ENCODE measurements around the gene LITAFD.
A peak's percentile ranks its signal among the peaks of the same experiment; 100 is the strongest.

LITAFD gene

GRCh38 chr16:8890549-8890921, 8.4 kb downstream of the LITAFD start:
- DNase-seq (ENCODE audit: insufficient read length, low spot score) = no peak
- FAIRE-seq = no peak

GRCh38 chr16:8892101-8892575, 10.0 kb downstream of the LITAFD start:
- DNase-seq (ENCODE audit: insufficient read length, low spot score) (no peak), FAIRE-seq (no peak)

- FAIRE-seq (no peak), DNase-seq (ENCODE audit: insufficient read length, low spot score) (no peak)
These were observed 11.3 kb downstream of the LITAFD start for GRCh38 chr16:8893426-8893825.

DNA sequence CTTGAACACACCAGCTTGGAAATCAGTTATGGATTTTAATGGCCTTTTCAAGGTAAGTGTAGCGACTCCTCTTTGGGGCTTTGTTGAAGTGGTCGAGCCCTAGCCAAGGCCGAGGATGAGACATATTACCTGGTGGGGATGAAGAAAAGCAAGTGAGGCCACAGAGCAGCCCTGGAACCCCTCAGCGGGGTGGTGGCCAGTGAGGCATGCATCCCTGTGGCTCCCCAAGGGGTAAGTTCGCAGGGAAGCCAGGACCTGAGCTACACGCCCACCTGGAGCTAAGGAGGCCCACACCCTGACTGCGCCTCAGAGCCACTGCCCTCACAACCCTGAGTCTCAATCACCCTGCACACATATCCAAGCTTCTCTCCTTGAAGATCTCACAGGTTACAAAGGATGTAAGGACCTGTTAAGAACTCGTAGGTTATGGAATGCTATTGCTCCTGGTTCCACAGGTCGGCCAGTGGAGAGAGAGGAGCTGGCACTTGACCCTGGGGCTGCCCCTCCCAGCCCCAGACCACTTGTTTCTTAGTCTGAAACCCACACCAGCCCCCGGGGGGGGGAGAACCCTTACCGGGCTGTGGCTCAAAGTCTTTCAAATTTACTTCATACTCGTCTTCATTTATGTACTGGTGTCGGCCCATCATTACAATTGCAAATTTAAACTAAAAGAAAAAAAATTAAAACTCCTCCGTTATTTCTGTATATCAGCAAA, 12.0 kb downstream of the LITAFD start:
- DNase-seq (ENCODE audit: insufficient read length, low spot score) (no peak), FAIRE-seq (no peak)

GRCh38 chr16:8894736-8895334, 12.7 kb downstream of the LITAFD start:
- DNase-seq (ENCODE audit: insufficient read length, low spot score) (no peak), FAIRE-seq (no peak)

GRCh38 chr16:8898660-8899318, 16.6 kb downstream of the LITAFD start:
- no peak for FAIRE-seq
- no peak for DNase-seq (ENCODE audit: insufficient read length, low spot score)

- FAIRE-seq (no peak), DNase-seq (ENCODE audit: insufficient read length, low spot score) (no peak)
These were observed 17.7 kb downstream of the LITAFD start for GRCh38 chr16:8899709-8900317.

GRCh38 chr16:8900343-8900742, 18.2 kb downstream of the LITAFD start:
- FAIRE-seq = no peak

DNA sequence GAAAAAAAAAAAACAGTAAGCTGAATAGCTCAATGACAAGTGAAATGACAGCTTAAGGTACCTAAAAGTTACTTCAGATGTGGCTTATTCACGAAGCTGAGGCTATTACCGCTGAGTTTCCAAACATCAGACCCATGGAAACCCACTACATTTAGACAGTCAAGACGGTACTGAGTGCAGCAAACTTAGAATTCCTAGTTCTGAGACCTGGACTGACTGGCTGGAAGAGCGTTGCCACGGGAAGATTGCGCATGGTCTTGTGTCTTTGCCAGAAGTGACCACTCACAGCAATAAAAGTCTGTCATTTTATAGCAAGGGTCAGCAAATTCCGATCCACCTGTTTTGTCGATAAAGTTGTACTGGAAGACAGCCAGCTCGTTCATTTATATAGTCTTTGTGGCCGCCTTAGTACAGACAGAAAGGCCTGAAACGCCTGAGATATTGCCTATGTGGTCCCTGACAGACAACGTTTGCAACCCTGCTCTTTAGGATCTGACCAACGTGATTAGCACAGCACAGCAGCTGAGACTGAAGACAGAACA, 19.2 kb downstream of the LITAFD start:
- DNase-seq (ENCODE audit: insufficient read length, low spot score) (no peak), FAIRE-seq (no peak)

More at GRCh38 chr16:8900343-8900742, 18.2 kb downstream of the LITAFD start:
- DNase-seq (ENCODE audit: insufficient read length, low spot score) = no peak

DNA sequence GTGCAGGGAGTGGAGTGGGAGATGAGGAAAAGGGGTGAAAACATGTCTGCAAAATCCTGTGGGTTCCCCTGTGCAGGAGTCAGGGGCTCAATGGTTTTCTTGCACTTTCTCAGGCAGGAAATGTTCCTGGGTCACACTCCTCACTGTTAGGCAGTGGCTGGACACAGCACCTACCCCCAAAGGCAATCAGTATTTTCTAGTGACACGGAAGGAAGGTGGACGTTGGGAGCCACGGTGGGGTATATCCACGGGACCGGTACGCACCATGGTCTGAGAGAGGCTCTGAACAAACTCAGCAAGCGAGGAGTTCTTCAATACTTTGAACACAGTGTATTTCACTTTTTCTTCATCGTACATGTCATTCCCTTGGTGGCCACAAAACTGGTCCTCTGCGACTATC, 20.9 kb downstream of the LITAFD start:
- no peak for DNase-seq (ENCODE audit: insufficient read length, low spot score)

DNA sequence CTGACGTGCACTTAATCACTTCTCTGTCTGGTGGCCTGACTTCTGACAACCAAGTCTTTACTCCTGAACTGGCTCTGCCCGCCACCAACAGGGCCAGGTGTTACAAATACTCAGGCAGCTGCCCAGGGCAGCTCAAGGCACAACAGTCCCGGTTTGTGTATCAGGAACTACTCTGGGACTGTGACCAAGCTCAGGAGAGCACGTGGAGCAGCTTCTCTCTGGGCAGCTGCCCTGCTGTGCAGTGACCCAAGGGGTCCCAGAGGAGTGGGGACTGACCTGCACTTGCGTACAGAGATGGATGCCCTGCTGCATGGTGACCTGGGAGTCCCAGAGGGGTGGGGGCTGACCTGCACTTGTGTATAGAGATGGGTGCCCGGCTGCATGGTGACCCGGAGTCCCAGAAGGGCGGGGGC, 21.9 kb downstream of the LITAFD start:
- no peak for DNase-seq (ENCODE audit: insufficient read length, low spot score)

More for the DNA sequence above, 20.9 kb downstream of the LITAFD start:
- no peak for FAIRE-seq

GRCh38 chr16:8905168-8905762, 23.1 kb downstream of the LITAFD start:
- FAIRE-seq = no peak
- peak; percentile 33 for DNase-seq (ENCODE audit: insufficient read length, low spot score)

More for the DNA sequence above, 21.9 kb downstream of the LITAFD start:
- FAIRE-seq = no peak

GRCh38 chr16:8905795-8906591, 23.8 kb downstream of the LITAFD start:
- FAIRE-seq (no peak), DNase-seq (ENCODE audit: insufficient read length, low spot score) (no peak)

GRCh38 chr16:8907096-8907495, 24.9 kb downstream of the LITAFD start:
- DNase-seq (ENCODE audit: insufficient read length, low spot score) = no peak
- FAIRE-seq = no peak

GRCh38 chr16:8908810-8909468, 26.8 kb downstream of the LITAFD start:
- FAIRE-seq (no peak), DNase-seq (ENCODE audit: insufficient read length, low spot score) (no peak)

DNA sequence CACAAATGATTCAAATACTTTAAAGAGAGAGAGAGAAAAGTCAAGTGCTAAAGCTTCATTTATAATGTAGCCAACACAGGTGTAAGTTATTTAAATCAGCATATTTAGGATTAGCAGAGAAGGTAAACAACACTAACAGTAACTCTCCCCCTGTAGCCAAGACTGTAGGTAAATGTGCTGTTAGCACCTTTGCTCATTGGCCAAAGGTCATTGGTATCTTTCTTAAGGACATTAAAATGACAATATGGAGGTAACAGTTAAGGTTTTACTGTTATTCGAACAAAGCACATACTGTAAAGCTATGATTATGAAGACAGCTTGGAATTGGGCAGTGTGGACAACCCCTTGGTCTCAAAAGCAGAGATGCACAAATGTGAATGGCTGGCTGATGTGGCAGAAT, 28.7 kb downstream of the LITAFD start:
- FAIRE-seq (no peak), DNase-seq (ENCODE audit: insufficient read length, low spot score) (no peak)

GRCh38 chr16:8912793-8913192, 30.6 kb downstream of the LITAFD start:
- DNase-seq (ENCODE audit: insufficient read length, low spot score) (no peak), FAIRE-seq (no peak)

GRCh38 chr16:8914098-8914497, 31.9 kb downstream of the LITAFD start:
- DNase-seq (ENCODE audit: insufficient read length, low spot score) (no peak), FAIRE-seq (no peak)

- DNase-seq (ENCODE audit: insufficient read length, low spot score) (no peak), FAIRE-seq (no peak)
These were observed 33.7 kb downstream of the LITAFD start for GRCh38 chr16:8915722-8916301.

All from HTR-8/SVneo (cell line).